HEK293T (cell line): ENCODE measurements around the gene EPHA3.

Experiments
- BHLHE40 ChIP-seq: fragments of 450-650 bp; IDR thresholded peaks from 2 replicates; pipeline ENCODE4 v1.6.1; 2016; ENCODE audit warnings: mild to moderate bottlenecking, moderate library complexity, borderline replicate concordance
- CTBP1 ChIP-seq: fragments of 450-650 bp; IDR thresholded peaks from 2 replicates; pipeline ENCODE4 v1.6.1; 2016; ENCODE audit warnings: borderline replicate concordance
- ELF4 ChIP-seq: fragments of 450-650 bp; IDR thresholded peaks from 2 replicates; pipeline ENCODE4 v1.6.1; 2017; ENCODE audit warnings: antibody characterized with exemption
- FOXA1 ChIP-seq: fragments of 450-650 bp; IDR thresholded peaks from 2 replicates; pipeline ENCODE4 v1.6.1; 2016; ENCODE audit warnings: mild to moderate bottlenecking
- FOXK2 ChIP-seq: fragments of 450-650 bp; IDR thresholded peaks from 2 replicates; pipeline ENCODE4 v1.6.1; 2016; ENCODE audit warnings: mild to moderate bottlenecking
- FOXM1 ChIP-seq: fragments of 450-650 bp; IDR thresholded peaks from 2 replicates; pipeline ENCODE4 v1.6.1; 2017; ENCODE audit warnings: mild to moderate bottlenecking, borderline replicate concordance
- HDGF ChIP-seq: fragments of 450-650 bp; IDR thresholded peaks from 2 replicates; pipeline ENCODE4 v1.6.1; 2017; ENCODE audit warnings: antibody characterized with exemption, borderline replicate concordance
- NFRKB ChIP-seq: fragments of 450-650 bp; IDR thresholded peaks from 2 replicates; pipeline ENCODE4 v1.6.1; 2016; ENCODE audit warnings: mild to moderate bottlenecking, moderate library complexity
- SP1 ChIP-seq: fragments of 450-650 bp; IDR thresholded peaks from 2 replicates; pipeline ENCODE4 v1.6.1; 2017
- SUZ12 ChIP-seq: fragments of 450-650 bp; IDR thresholded peaks from 2 replicates; pipeline ENCODE4 v1.6.1; 2016; ENCODE audit warnings: mild to moderate bottlenecking
- TARDBP ChIP-seq: fragments of 450-650 bp; IDR thresholded peaks from 2 replicates; pipeline ENCODE4 v1.6.1; 2016
- TF ChIP-seq, protein P1 (sequence below): fragments of 450-650 bp; IDR thresholded peaks from 2 replicates; pipeline ENCODE4 v1.6.1; 2016

DNA sequence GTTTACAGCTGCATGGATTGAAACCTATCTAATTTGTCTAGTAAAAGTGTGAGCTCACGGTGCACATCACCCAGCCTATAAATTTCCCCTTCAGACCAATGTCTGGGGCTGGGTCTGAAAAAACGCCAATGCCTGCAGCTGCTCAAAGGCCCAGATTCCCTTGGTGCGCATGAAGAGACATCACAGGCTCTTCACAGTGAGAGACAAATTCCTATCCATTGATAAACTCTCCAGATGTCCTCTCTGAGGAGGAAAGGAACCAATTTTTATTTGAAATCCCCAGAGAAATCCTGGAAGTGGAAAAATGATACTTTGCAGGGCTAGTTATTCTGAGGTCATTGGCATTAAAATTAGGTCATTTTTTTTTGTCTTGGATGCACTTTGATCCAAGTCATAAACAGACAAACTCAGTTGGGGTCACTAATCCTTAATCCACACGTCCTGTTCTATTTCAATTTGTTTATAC is 360.5 kb downstream of the EPHA3 start:
- TF ChIP-seq FOXM1 (no peak), SP1 (no peak), BHLHE40 (no peak), FOXK2 (no peak), NFRKB (no peak), CTBP1 (no peak), FOXA1 (no peak), ELF4 (no peak), TARDBP (no peak), HDGF (no peak), SUZ12 (no peak)
- TF ChIP-seq, protein P1, sequence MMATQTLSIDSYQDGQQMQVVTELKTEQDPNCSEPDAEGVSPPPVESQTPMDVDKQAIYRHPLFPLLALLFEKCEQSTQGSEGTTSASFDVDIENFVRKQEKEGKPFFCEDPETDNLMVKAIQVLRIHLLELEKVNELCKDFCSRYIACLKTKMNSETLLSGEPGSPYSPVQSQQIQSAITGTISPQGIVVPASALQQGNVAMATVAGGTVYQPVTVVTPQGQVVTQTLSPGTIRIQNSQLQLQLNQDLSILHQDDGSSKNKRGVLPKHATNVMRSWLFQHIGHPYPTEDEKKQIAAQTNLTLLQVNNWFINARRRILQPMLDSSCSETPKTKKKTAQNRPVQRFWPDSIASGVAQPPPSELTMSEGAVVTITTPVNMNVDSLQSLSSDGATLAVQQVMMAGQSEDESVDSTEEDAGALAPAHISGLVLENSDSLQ = peak; percentile 35; the same call in 1 of the 2 replicates
